HG02678 (cell line): ENCODE measurements around the gene TFF1.
"Not testable (repeated sequence)": the region's sequence is repeated elsewhere in the genome, so short reads cannot be mapped to it uniquely, and the experiment has no call there.

ENCODE experiments used
- ATAC-seq: cut with Tn5 transposase; IDR thresholded peaks from one replicate; pipeline ENCODE4 v1.9.1; 2021; ENCODE audit warnings: mild to moderate bottlenecking, moderate library complexity; ENCODE audit not compliant: unreplicated experiment

The TFF1 gene

GRCh38 chr21:42366292-42367010 is at the start of gene TFF1:
TSS of gene TFF1 (minus strand) at chr21:42366535. CDS start at chr21:42366495, 40 bp downstream.
- ATAC-seq: no peak

- ATAC-seq: peak; percentile 62
Observed at GRCh38 chr21:42414928-42415769, 48.8 kb upstream of the TFF1 start.

GRCh38 chr21:42414553-42414927 is 48.2 kb upstream of the TFF1 start:
- no peak for ATAC-seq

- ATAC-seq: no peak
Observed at GRCh38 chr21:42414066-42414465, 47.7 kb upstream of the TFF1 start.

GRCh38 chr21:42413500-42413899 is 47.2 kb upstream of the TFF1 start:
- no peak for ATAC-seq

GRCh38 chr21:42413093-42413492 is 46.8 kb upstream of the TFF1 start:
- no peak for ATAC-seq

- ATAC-seq: no peak
Observed at GRCh38 chr21:42412636-42412933, 46.2 kb upstream of the TFF1 start.

- ATAC-seq: no peak
Observed at GRCh38 chr21:42411891-42412635, 45.7 kb upstream of the TFF1 start.

GRCh38 chr21:42411197-42411869 is 45.0 kb upstream of the TFF1 start:
- ATAC-seq: no peak

- ATAC-seq: no peak
Observed at GRCh38 chr21:42409366-42409765, 43.0 kb upstream of the TFF1 start.

- ATAC-seq: not testable (repeated sequence)
Observed at GRCh38 chr21:42408718-42409117, 42.4 kb upstream of the TFF1 start.

- no peak for ATAC-seq
Observed at GRCh38 chr21:42407476-42407875, 41.1 kb upstream of the TFF1 start.

- ATAC-seq: no peak
Observed at GRCh38 chr21:42406866-42407265, 40.5 kb upstream of the TFF1 start.

GRCh38 chr21:42406201-42406621 is 39.9 kb upstream of the TFF1 start:
- ATAC-seq: no peak

GRCh38 chr21:42405064-42406013 is 39.0 kb upstream of the TFF1 start:
- ATAC-seq: no peak

GRCh38 chr21:42404539-42404938 is 38.2 kb upstream of the TFF1 start:
- ATAC-seq: no peak

- no peak for ATAC-seq
Observed at GRCh38 chr21:42403611-42404231, 37.4 kb upstream of the TFF1 start, which contains the start of gene UBASH3A. TSS of gene UBASH3A (plus strand) at chr21:42403902. CDS start at chr21:42403946, 44 bp downstream.

- ATAC-seq: no peak
Observed at GRCh38 chr21:42401820-42402251, 35.5 kb upstream of the TFF1 start.

GRCh38 chr21:42401154-42401553 is 34.8 kb upstream of the TFF1 start:
- ATAC-seq: no peak
